Small intestine (tissue), 7 donors: ENCODE results near the gene SMAD3. TPM values are rescaled to one million over a fixed set of nuclear protein-coding genes. Genes with fewer than 3 reads are reported as not detected.

Experiments
- DNase-seq, 2 donors: peaks; one replicate each; pipeline versions ENCODE4 v3.0.0 to v3.0.0-alpha.2; 2013
- FAIRE-seq: peaks from 2 replicates; lab custom pipeline; 2012; peaks lifted over from hg19 to GRCh38; lab: Jason Lieb, UNC
- H3K27ac ChIP-seq, 3 donors: one replicate each; pipeline ENCODE4 v1.5.1; 2013; ENCODE audit warnings: low read length in 2 of 3, mild to moderate bottlenecking in 2 of 3, control low read depth in 1 of 3, inconsistent platforms in 1 of 3, low read depth in 1 of 3, moderate library complexity in 1 of 3
- H3K27me3 ChIP-seq, 3 donors: one replicate each; pipeline ENCODE4 v1.6.1; 2013; ENCODE audit warnings: low read length in 3 of 3, inconsistent platforms in 1 of 3; ENCODE audit not compliant: control insufficient read depth in 3 of 3, insufficient read depth in 3 of 3
- H3K36me3 ChIP-seq, 3 donors: one replicate each; pipeline ENCODE4 v1.6.1; 2013; ENCODE audit warnings: low read length in 3 of 3, inconsistent platforms in 1 of 3, low read depth in 1 of 3, mild to moderate bottlenecking in 1 of 3, moderate library complexity in 1 of 3; ENCODE audit not compliant: control insufficient read depth in 3 of 3, insufficient read depth in 2 of 3
- H3K4me1 ChIP-seq, 3 donors: one replicate each; pipeline ENCODE4 v1.6.1; 2013; ENCODE audit warnings: low read length in 2 of 3, inconsistent platforms in 1 of 3, low read depth in 1 of 3, mild to moderate bottlenecking in 1 of 3, moderate library complexity in 1 of 3; ENCODE audit not compliant: control insufficient read depth in 3 of 3, insufficient read depth in 2 of 3
- H3K4me3 ChIP-seq, 3 donors: one replicate each; pipeline ENCODE4 v1.5.1; 2013; ENCODE audit warnings: low read length in 3 of 3, control low read depth in 1 of 3, inconsistent platforms in 1 of 3, low read depth in 1 of 3, mild to moderate bottlenecking in 1 of 3, moderate library complexity in 1 of 3
- H3K9me3 ChIP-seq, 2 donors: one replicate each; pipeline ENCODE4 v1.6.1; 2013; ENCODE audit warnings: low read depth in 1 of 2, low read length in 1 of 2; ENCODE audit not compliant: control insufficient read depth in 2 of 2, insufficient read depth in 1 of 2
- WGBS, 3 donors: extraction: QIAGEN DNeasy Blood & Tissue Kit; methylation state at CpG; one replicate each; pipeline ENCODE4 v1.1.7; 2013; 5-methylcytosine and 5-hydroxymethylcytosine counted together
- polyA plus RNA-seq, 4 donors: library from polyadenylated mRNA; stranded (reverse) in 3 of 4; unstranded in 1 of 4; fragments of 200-250 nt in 3 of 4; fragments of 120-200 nt in 1 of 4; gene quantifications; one replicate each; pipeline versions ENCODE4 v1.2.1 to v1.2.3, GENCODE V29; 2013
- donor health status: healthy with polysubstance abuse.
- donor health status: control.
- donor health status: control.
- donor health status: Bipolar disorder and iron deficiency.
- donor health status: healthy.

Gene SMAD3
- polyA plus RNA-seq, 4 donors = 11.6 to 33.2 (median 14.6) TPM

- peak overlapping the region; percentile 83 to 87 (median 84) for H3K27ac ChIP-seq
- FAIRE-seq (no peak), DNase-seq (peak; percentile 82 to 95)
Observed at GRCh38 chr15:67077641-67078215, 12.3 kb downstream of the SMAD3 start.

GRCh38 chr15:67079361-67079760 lies 14.0 kb downstream of the SMAD3 start:
- Histone ChIP-seq H3K9me3 (no peaks in the 10 kb centered on the region), H3K4me3 (no peak overlapping the region), H3K36me3 (peaks cover 0 to 34% (median 2%) of the 10 kb centered on the region in 3 donors), H3K27ac (no peak overlapping the region), H3K27me3 (no peaks in the 10 kb centered on the region), H3K4me1 (peaks cover 27 to 39% (median 37%) of the 10 kb centered on the region in 3 donors)
- FAIRE-seq (no peak), DNase-seq (no peak)
- 68 to 88% (median 82%) methylated on average over 3 of the region's 3 CpGs for WGBS, 3 donors

More at GRCh38 chr15:67077641-67078215, 12.3 kb downstream of the SMAD3 start:
- 14 to 44% (median 19%) methylated on average over 6 of the region's 6 CpGs for WGBS, 3 donors
- H3K9me3 ChIP-seq = no peaks in the 10 kb centered on the region
- H3K4me3 ChIP-seq = no peak overlapping the region
- H3K36me3 ChIP-seq = peaks cover 0 to 30% (median 2%) of the 10 kb centered on the region in 3 donors
- no peaks in the 10 kb centered on the region for H3K27me3 ChIP-seq
- peaks cover 25 to 39% (median 29%) of the 10 kb centered on the region in 3 donors for H3K4me1 ChIP-seq

- DNase-seq = no peak
- Histone ChIP-seq H3K27ac (peak overlapping the region in 1 of 3 donors; percentile 2), H3K4me1 (peaks cover 25 to 44% (median 38%) of the 10 kb centered on the region in 3 donors), H3K4me3 (no peak overlapping the region), H3K9me3 (no peaks in the 10 kb centered on the region), H3K36me3 (peaks cover 0 to 40% (median 2%) of the 10 kb centered on the region in 3 donors), H3K27me3 (no peaks in the 10 kb centered on the region)
- WGBS, 3 donors = 63 to 87% (median 85%) methylated on average over 12 of the region's 12 CpGs
- no peak for FAIRE-seq
Observed at GRCh38 chr15:67080118-67080899, 14.9 kb downstream of the SMAD3 start.

GRCh38 chr15:67080900-67081431 lies 15.6 kb downstream of the SMAD3 start:
- DNase-seq (no peak), FAIRE-seq (no peak)
- 46 to 79% (median 56%) methylated on average over 10 of the region's 10 CpGs for WGBS, 3 donors
- Histone ChIP-seq H3K9me3 (no peaks in the 10 kb centered on the region), H3K36me3 (peaks cover 0 to 46% (median 2%) of the 10 kb centered on the region in 3 donors), H3K27ac (peak overlapping the region in 1 of 3 donors; percentile 2), H3K4me1 (peaks cover 30 to 51% (median 41%) of the 10 kb centered on the region in 3 donors), H3K4me3 (no peak overlapping the region), H3K27me3 (no peaks in the 10 kb centered on the region)

- Histone ChIP-seq H3K4me3 (no peak overlapping the region), H3K27ac (peak overlapping the region in 1 of 3 donors; percentile 20), H3K9me3 (no peaks in the 10 kb centered on the region), H3K4me1 (peaks cover 30 to 55% (median 39%) of the 10 kb centered on the region in 3 donors), H3K36me3 (peaks cover 0 to 39% (median 2%) of the 10 kb centered on the region in 3 donors), H3K27me3 (no peaks in the 10 kb centered on the region)
- FAIRE-seq (no peak), DNase-seq (peak; percentile 51 to 61)
- WGBS, 3 donors = 38 to 58% (median 38%) methylated on average over 3 of the region's 3 CpGs
Observed at GRCh38 chr15:67082007-67082536, 16.7 kb downstream of the SMAD3 start.

- 60 to 82% (median 62%) methylated on average over 12 of the region's 12 CpGs for WGBS, 3 donors
- FAIRE-seq (no peak), DNase-seq (no peak)
- H3K4me3 ChIP-seq = no peak overlapping the region
- H3K9me3 ChIP-seq = no peaks in the 10 kb centered on the region
- H3K27ac ChIP-seq = no peak overlapping the region
- H3K27me3 ChIP-seq = no peaks in the 10 kb centered on the region
- peaks cover 25 to 57% (median 37%) of the 10 kb centered on the region in 3 donors for H3K4me1 ChIP-seq
- peaks cover 0 to 39% (median 2%) of the 10 kb centered on the region in 3 donors for H3K36me3 ChIP-seq
Observed at GRCh38 chr15:67083135-67083762, 17.8 kb downstream of the SMAD3 start.

GRCh38 chr15:67084561-67084960 lies 19.2 kb downstream of the SMAD3 start:
- no peak overlapping the region for H3K4me3 ChIP-seq
- peaks cover 0 to 41% (median 2%) of the 10 kb centered on the region in 3 donors for H3K36me3 ChIP-seq
- H3K27me3 ChIP-seq = no peaks in the 10 kb centered on the region
- peak overlapping the region in 1 of 3 donors; percentile 1 for H3K27ac ChIP-seq
- H3K4me1 ChIP-seq = peaks cover 28 to 60% (median 46%) of the 10 kb centered on the region in 3 donors
- no peak for FAIRE-seq
- 76 to 82% (median 79%) methylated on average over 7 of the region's 7 CpGs for WGBS, 3 donors
- no peak for DNase-seq
- no peaks in the 10 kb centered on the region for H3K9me3 ChIP-seq
